GM18499 (cell line): ENCODE measurements around the gene RSPH4A.
"Not testable (repeated sequence)": the region's sequence is repeated elsewhere in the genome, so short reads cannot be mapped to it uniquely, and the experiment has no call there.

Source experiments
- ATAC-seq: cut with Tn5 transposase; IDR thresholded peaks from one replicate; pipeline ENCODE4 v1.9.1; 2021; ENCODE audit warnings: moderate number of reproducible peaks; ENCODE audit not compliant: insufficient read depth, unreplicated experiment

RSPH4A gene

GRCh38 chr6:116624036-116624805 is 7.9 kb downstream of the RSPH4A start:
- no peak for ATAC-seq

GRCh38 chr6:116625872-116626271 is 9.6 kb downstream of the RSPH4A start:
- no peak for ATAC-seq

GRCh38 chr6:116629563-116629981 is 13.3 kb downstream of the RSPH4A start:
- no peak for ATAC-seq

GRCh38 chr6:116631379-116631990 is 15.2 kb downstream of the RSPH4A start:
- peak; percentile 72 for ATAC-seq

- ATAC-seq, result no peak
Measured at GRCh38 chr6:116633685-116634084, 17.4 kb downstream of the RSPH4A start.

GRCh38 chr6:116648156-116648555 is 31.9 kb downstream of the RSPH4A start:
- ATAC-seq, result no peak

- no peak for ATAC-seq
Measured at GRCh38 chr6:116649129-116649528, 32.9 kb downstream of the RSPH4A start.

- no peak for ATAC-seq
Measured at GRCh38 chr6:116651916-116652315, 35.6 kb downstream of the RSPH4A start.

- ATAC-seq, result no peak
Measured at GRCh38 chr6:116661594-116661993, 45.3 kb downstream of the RSPH4A start.

- no peak for ATAC-seq
Measured at GRCh38 chr6:116662202-116662601, 45.9 kb downstream of the RSPH4A start.

- no peak for ATAC-seq
Measured at GRCh38 chr6:116663308-116663707, 47.0 kb downstream of the RSPH4A start.

- not testable (repeated sequence) for ATAC-seq
Measured at GRCh38 chr6:116664169-116664568, 47.9 kb downstream of the RSPH4A start.

GRCh38 chr6:116665464-116665863 is 49.2 kb downstream of the RSPH4A start:
- no peak for ATAC-seq

- ATAC-seq, result peak; percentile 54
Measured at GRCh38 chr6:116666869-116667268, 50.6 kb downstream of the RSPH4A start.

- no peak for ATAC-seq
Measured at GRCh38 chr6:116667623-116668022, 51.3 kb downstream of the RSPH4A start.

GRCh38 chr6:116672306-116672705 is 56.0 kb downstream of the RSPH4A start:
- ATAC-seq, result no peak

GRCh38 chr6:116676021-116676420 is 59.7 kb downstream of the RSPH4A start:
- no peak for ATAC-seq

GRCh38 chr6:116680880-116681672 is 64.8 kb downstream of the RSPH4A start, which contains the start of gene KPNA5:
Gene KPNA5 (plus strand): TSS chr6:116681211. CDS start chr6:116681335, 124 bp downstream.
- ATAC-seq, result peak; percentile 90

- ATAC-seq, result peak; percentile 26
Measured at GRCh38 chr6:116682334-116682712, 66.0 kb downstream of the RSPH4A start.
